Breast epithelium (tissue), 3 donors: ENCODE measurements around the gene OSTM1.

Experiments used
- POLR2A ChIP-seq: fragments of 450-650 bp; IDR thresholded peaks from one replicate; pipeline ENCODE4 v1.6.1; 2016; ENCODE audit warnings: antibody characterized with exemption, mild to moderate bottlenecking, moderate library complexity
- POLR2AphosphoS5 ChIP-seq, 3 donors: sonication (generic); formaldehyde crosslinking; IDR thresholded peaks; one replicate each; pipeline ENCODE4 v1.6.1; 2017; ENCODE audit warnings: antibody characterized with exemption in 3 of 3
- TF ChIP-seq, protein P1 (sequence below), 3 donors: fragments of 450-650 bp; IDR thresholded peaks; one replicate each; pipeline ENCODE4 v1.5.1; 2016 to 2017; ENCODE audit warnings: antibody characterized with exemption in 3 of 3, mild to moderate bottlenecking in 3 of 3, moderate library complexity in 3 of 3

DNA sequence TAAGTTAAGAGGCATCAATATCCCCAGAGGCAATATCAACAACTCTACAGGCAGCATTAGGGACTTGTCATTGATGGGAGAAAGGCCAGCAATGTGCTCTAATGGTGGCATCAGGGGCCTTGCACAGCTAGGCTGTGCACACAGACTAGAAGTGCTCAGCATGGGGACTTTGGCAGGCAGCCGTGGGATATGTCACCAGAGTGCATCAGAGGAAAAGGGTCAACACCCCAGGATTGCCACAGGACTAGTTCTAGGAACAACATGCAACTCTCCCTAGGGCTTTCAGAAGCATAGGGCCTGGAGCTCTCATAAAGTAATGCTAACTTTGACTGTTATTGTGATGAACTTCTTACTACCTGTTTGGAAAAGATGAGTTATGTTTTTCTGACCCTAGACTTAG lies 32.2 kb upstream of the OSTM1 start:
- TF ChIP-seq, protein P1, sequence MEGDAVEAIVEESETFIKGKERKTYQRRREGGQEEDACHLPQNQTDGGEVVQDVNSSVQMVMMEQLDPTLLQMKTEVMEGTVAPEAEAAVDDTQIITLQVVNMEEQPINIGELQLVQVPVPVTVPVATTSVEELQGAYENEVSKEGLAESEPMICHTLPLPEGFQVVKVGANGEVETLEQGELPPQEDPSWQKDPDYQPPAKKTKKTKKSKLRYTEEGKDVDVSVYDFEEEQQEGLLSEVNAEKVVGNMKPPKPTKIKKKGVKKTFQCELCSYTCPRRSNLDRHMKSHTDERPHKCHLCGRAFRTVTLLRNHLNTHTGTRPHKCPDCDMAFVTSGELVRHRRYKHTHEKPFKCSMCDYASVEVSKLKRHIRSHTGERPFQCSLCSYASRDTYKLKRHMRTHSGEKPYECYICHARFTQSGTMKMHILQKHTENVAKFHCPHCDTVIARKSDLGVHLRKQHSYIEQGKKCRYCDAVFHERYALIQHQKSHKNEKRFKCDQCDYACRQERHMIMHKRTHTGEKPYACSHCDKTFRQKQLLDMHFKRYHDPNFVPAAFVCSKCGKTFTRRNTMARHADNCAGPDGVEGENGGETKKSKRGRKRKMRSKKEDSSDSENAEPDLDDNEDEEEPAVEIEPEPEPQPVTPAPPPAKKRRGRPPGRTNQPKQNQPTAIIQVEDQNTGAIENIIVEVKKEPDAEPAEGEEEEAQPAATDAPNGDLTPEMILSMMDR (IDR thresholded peaks at IDR 0.05), result no peak
- TF ChIP-seq POLR2AphosphoS5 (IDR thresholded peaks at IDR 0.05) (no peak), POLR2A (no peak)
